OCI-LY7 (cell line): Measurements from ENCODE around the gene PANK3. TPM values are rescaled to one million over a fixed set of nuclear protein-coding genes. Genes with fewer than 3 reads are reported as not detected.

Source experiments
- BruUV-seq: library from RNA; stranded (reverse); fragments of 400-500 nt; replicated peaks from 2 replicates; lab custom pipeline; 2021; lab: Mats Ljungman, UMichigan
- CTCF ChIA-PET: fragments of 300-600 bp; sonication (Branson Sonifier 250); formaldehyde crosslinking; loops from one replicate; lab custom pipeline; 2022; ENCODE audit warnings: antibody characterized with exemption; ENCODE audit not compliant: unreplicated experiment; lab: Charles Lee
- POLR2A ChIA-PET: fragments of 300-600 bp; sonication (Branson Sonifier 250); formaldehyde crosslinking; loops from one replicate; lab custom pipeline; 2022; ENCODE audit warnings: antibody characterized with exemption; lab: Charles Lee
- DNase-seq: peaks from one replicate; pipeline ENCODE4 v3.0.0-alpha.2; 2015; ENCODE audit warnings: low spot score
- H2AFZ ChIP-seq: fragments of 200-600 bp; sonication (generic), shearing (Covaris generic); 2 replicates; pipeline ENCODE4 v1.6.1; 2014; ENCODE audit warnings: mild to moderate bottlenecking, antibody characterized with exemption, low read length, moderate library complexity
- H3K27ac ChIP-seq: fragments of 200-600 bp; sonication (generic); 2 replicates; pipeline ENCODE4 v1.5.1; 2014; ENCODE audit warnings: mixed run types, low read depth, mild to moderate bottlenecking, moderate library complexity, low read length, inconsistent platforms; ENCODE audit not compliant: poor library complexity, severe bottlenecking
- H3K36me3 ChIP-seq: fragments of 200-600 bp; sonication (generic); 2 replicates; pipeline ENCODE4 v1.6.1; 2014; ENCODE audit warnings: mild to moderate bottlenecking, antibody characterized with exemption, low read length, moderate library complexity, mixed read lengths; ENCODE audit not compliant: insufficient read depth
- H3K4me1 ChIP-seq: fragments of 200-600 bp; sonication (generic); 2 replicates; pipeline ENCODE4 v1.5.1; 2014; ENCODE audit warnings: mild to moderate bottlenecking, low read length; ENCODE audit not compliant: insufficient read depth, poor library complexity, severe bottlenecking
- H3K4me2 ChIP-seq: fragments of 200-600 bp; sonication (generic); 2 replicates; pipeline ENCODE4 v1.6.1; 2014; ENCODE audit warnings: mild to moderate bottlenecking, low read length
- H3K4me3 ChIP-seq: fragments of 200-600 bp; sonication (generic); 2 replicates; pipeline ENCODE4 v1.5.1; 2014; ENCODE audit warnings: mild to moderate bottlenecking, low read depth, low read length; ENCODE audit not compliant: poor library complexity, severe bottlenecking
- H3K79me2 ChIP-seq: fragments of 200-600 bp; sonication (generic); 2 replicates; pipeline ENCODE4 v1.6.1; 2016; ENCODE audit warnings: low read depth, mild to moderate bottlenecking, low read length, moderate library complexity, mixed read lengths; ENCODE audit not compliant: insufficient read depth
- H3K9me2 ChIP-seq: fragments of 200-600 bp; sonication (generic); 2 replicates; pipeline ENCODE4 v1.6.1; 2016; ENCODE audit warnings: mild to moderate bottlenecking, low read length, mixed read lengths; ENCODE audit not compliant: insufficient read depth
- H3K9me3 ChIP-seq: fragments of 200-600 bp; sonication (generic); 2 replicates; pipeline ENCODE4 v1.6.1; 2014; ENCODE audit warnings: mild to moderate bottlenecking, mixed run types, low read length, mixed read lengths
- H4K20me1 ChIP-seq: fragments of 200-600 bp; sonication (generic); 2 replicates; pipeline ENCODE4 v1.6.1; 2014; ENCODE audit warnings: mild to moderate bottlenecking, antibody characterized with exemption, low read length, moderate library complexity, mixed read lengths; ENCODE audit not compliant: insufficient read depth
- EZH2phosphoT487 ChIP-seq: fragments of 200-600 bp; sonication (generic); IDR thresholded peaks from 2 replicates; pipeline ENCODE4 v1.6.1; 2018; ENCODE audit warnings: low read depth, borderline replicate concordance, mild to moderate bottlenecking, mixed run types, antibody characterized with exemption, low read length, moderate library complexity, mixed read lengths
- intact Hi-C: fragments of 100-400 bp; cut with micrococcal nuclease; formaldehyde crosslinking; loops from one replicate; pipeline ENCODE4 v1.10.0; 2022; ENCODE audit not compliant: unreplicated experiment
- total RNA-seq, 2 experiments: library from RNA; depleted of rRNA in 1 of 2; stranded (reverse); fragments of >200 nt in 1 of 2; shearing (Covaris generic) in 1 of 2; gene quantifications; 2 replicates each; pipeline ENCODE4 v1.2.3, GENCODE V29; 2014 to 2022
- TF ChIP-seq, protein P1 (sequence below): fragments of 200-600 bp; sonication (generic); conservative IDR thresholded peaks from 2 replicates; pipeline ENCODE4 v1.5.1; 2014; ENCODE audit warnings: mild to moderate bottlenecking, antibody characterized with exemption, low read length, moderate library complexity, mixed read lengths

PANK3 gene
- total RNA-seq, 2 experiments from 2014 or later = 33.9 to 76.6 TPM

DNA sequence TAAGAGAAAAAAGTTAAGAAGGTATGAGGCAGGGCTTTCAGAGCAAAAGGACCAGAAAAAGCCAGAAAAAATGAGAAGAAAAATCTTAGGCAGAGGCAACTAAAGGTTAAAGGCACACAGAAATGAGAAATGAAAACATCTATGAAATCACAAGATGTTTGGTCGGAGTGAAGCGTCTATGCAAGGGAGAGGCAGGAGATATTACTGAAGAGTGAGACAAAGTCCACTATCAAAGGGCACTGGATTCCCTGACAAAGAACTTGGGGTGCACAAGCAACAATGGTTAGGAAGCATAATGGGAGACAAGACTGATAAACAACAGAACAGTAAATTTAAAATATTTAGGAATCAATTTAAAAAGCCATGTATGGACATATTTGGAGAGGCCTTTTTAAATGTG, 16.9 kb downstream of the PANK3 start:
- intact Hi-C loops = loop anchor here (5.0 kb wide), 1 partner anchor 70 kb away; no protein-coding TSS in a partner anchor
- ChIA-PET POLR2A (interaction anchor here (1.0 to 1.2 kb wide), 2 partner anchors 9 to 73 kb away, joined by 3 read pairs; no protein-coding TSS in a partner anchor), CTCF (no interaction called here)
- Histone ChIP-seq H3K79me2 (peaks cover 55% of the 10 kb centered on the region; the same call in 1 of the 2 replicates), H3K27ac (no peak overlapping the region), H4K20me1 (peaks cover 24% of the 10 kb centered on the region; the same call in 1 of the 2 replicates), H3K9me2 (no peaks in the 10 kb centered on the region), H3K4me2 (no peak overlapping the region), H3K36me3 (peaks cover 98% of the 10 kb centered on the region), H3K4me3 (no peak overlapping the region), H3K9me3 (no peaks in the 10 kb centered on the region), H3K4me1 (no peaks in the 10 kb centered on the region), H2AFZ (no peak overlapping the region)
- no TSS peak for BruUV-seq
- no peak for DNase-seq
- TF ChIP-seq, protein P1, sequence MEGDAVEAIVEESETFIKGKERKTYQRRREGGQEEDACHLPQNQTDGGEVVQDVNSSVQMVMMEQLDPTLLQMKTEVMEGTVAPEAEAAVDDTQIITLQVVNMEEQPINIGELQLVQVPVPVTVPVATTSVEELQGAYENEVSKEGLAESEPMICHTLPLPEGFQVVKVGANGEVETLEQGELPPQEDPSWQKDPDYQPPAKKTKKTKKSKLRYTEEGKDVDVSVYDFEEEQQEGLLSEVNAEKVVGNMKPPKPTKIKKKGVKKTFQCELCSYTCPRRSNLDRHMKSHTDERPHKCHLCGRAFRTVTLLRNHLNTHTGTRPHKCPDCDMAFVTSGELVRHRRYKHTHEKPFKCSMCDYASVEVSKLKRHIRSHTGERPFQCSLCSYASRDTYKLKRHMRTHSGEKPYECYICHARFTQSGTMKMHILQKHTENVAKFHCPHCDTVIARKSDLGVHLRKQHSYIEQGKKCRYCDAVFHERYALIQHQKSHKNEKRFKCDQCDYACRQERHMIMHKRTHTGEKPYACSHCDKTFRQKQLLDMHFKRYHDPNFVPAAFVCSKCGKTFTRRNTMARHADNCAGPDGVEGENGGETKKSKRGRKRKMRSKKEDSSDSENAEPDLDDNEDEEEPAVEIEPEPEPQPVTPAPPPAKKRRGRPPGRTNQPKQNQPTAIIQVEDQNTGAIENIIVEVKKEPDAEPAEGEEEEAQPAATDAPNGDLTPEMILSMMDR = no peak

DNA sequence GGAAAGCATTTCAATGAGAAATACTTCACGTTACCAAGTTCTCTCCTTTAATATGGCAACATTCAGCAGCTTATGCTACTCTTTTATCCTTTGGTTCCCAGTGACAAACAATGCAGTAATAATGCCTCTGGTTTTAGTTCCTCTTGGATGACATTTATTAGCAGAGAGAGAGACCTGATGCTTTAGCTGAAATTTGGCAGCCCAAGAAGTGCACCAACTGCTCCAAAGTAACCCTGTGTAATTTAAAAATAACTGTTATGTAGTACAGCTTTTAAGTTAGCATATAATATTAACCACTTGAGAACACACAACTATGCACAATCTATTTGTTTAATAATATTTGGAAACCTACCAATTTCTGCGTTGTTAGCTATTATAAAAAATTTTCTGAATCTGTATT, 21.8 kb downstream of the PANK3 start:
- ChIA-PET POLR2A (interaction anchor here (0.6 to 1.3 kb wide), 4 partner anchors 10 to 837 kb away, joined by 3 to 4 read pairs (median 4); no protein-coding TSS in a partner anchor), CTCF (no interaction called here)
- Histone ChIP-seq H3K36me3 (peaks cover 99% of the 10 kb centered on the region), H3K4me3 (no peak overlapping the region), H2AFZ (no peak overlapping the region), H3K9me2 (no peaks in the 10 kb centered on the region), H3K27ac (no peak overlapping the region), H3K4me2 (no peak overlapping the region), H3K4me1 (no peaks in the 10 kb centered on the region), H3K79me2 (peaks cover 9% of the 10 kb centered on the region; the same call in 1 of the 2 replicates), H3K9me3 (no peaks in the 10 kb centered on the region), H4K20me1 (0 out of 2 replicates have a peak, but pooled peaks cover 7% of the 10 kb centered on the region)
- intact Hi-C loops = no loop called here
- no peak for TF ChIP-seq EZH2phosphoT487
- TF ChIP-seq, protein P1 = no peak
- BruUV-seq = no TSS peak
- no peak for DNase-seq

DNA sequence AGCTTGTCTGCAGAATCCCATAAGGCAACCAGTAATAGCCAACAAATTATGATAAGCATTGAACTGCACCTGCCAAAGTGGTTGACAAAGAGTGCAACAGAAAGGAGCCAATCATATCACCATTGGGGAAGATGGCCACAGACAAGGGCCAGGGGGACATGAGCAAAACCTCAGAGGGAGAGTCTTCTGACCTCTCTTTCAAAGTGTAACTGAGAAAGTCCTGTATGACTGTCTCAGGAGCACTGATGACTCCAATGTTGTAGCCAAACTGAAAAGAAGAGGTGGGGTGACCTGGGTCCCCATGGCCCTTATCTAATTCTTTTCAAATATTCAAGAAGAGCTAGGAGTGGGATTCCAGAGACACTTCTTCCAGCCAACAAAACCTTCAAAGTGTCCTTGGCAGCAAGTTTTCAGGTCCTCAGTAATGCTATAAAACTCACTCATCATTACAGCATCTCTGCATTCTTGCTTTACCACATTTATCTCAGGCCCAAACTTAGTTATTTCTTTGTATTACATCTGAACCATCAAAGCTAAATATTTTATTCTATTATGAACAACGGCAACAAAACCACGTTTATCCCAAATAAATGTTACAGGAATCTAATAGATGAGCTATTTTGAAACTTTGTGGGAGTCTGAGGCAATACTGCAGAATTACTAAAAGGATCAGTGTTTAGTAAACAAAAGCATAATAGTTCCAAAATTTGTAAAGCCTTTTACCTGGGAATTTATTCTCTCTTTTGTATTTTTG, 25.6 kb downstream of the PANK3 start:
- BruUV-seq = no TSS peak
- Histone ChIP-seq H3K4me2 (no peak overlapping the region), H3K9me2 (no peaks in the 10 kb centered on the region), H3K4me1 (no peaks in the 10 kb centered on the region), H3K27ac (no peak overlapping the region), H3K9me3 (no peaks in the 10 kb centered on the region), H4K20me1 (0 out of 2 replicates have a peak, but pooled peaks cover 4% of the 10 kb centered on the region), H3K79me2 (peaks cover 7% of the 10 kb centered on the region; the same call in 1 of the 2 replicates), H3K36me3 (peaks cover 98% of the 10 kb centered on the region), H2AFZ (no peak overlapping the region), H3K4me3 (no peak overlapping the region)
- DNase-seq = no peak
- intact Hi-C loops = no loop called here
- POLR2A ChIA-PET = interaction anchor here (0.6 to 1.6 kb wide), 5 partner anchors 9 to 863 kb away, joined by 3 to 7 read pairs (median 3); no protein-coding TSS in a partner anchor
- no peak for TF ChIP-seq EZH2phosphoT487
- TF ChIP-seq, protein P1 = no peak
- CTCF ChIA-PET = no interaction called here
